Measurements from ENCODE around the gene ALPI. TPM values are rescaled to one million over a fixed set of nuclear protein-coding genes. Genes with fewer than 3 reads are reported as not detected.

The ALPI gene
- total RNA-seq, 1 donor from 2014 or later: not detected

DNA sequence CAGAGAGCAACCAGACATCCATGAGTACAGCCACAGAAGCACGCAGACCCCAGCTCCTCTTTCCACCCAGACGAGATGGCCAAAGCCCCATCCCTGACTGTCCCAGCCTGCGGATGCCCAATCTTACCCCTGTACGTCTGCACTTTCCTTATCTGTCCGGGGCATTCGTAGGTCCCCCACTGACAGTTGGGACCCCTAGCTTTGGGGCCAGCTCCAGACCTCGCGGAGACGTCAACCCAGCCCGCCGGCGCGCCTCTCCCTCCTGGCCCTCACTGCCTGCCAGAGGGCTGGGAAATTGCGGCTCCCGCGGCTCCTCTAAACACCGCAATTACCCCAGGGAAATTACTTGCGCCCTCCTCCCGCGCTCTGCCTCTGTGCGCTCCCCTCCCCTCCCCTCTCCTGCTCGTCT is 29.4 kb downstream of the ALPI start:
- DNase-seq (ENCODE audit: extremely low spot score in 2 of 2): no peak
- peaks cover 21% of the 10 kb centered on the region for H3K27me3 ChIP-seq
- no peak overlapping the region for H3K4me3 ChIP-seq

DNA sequence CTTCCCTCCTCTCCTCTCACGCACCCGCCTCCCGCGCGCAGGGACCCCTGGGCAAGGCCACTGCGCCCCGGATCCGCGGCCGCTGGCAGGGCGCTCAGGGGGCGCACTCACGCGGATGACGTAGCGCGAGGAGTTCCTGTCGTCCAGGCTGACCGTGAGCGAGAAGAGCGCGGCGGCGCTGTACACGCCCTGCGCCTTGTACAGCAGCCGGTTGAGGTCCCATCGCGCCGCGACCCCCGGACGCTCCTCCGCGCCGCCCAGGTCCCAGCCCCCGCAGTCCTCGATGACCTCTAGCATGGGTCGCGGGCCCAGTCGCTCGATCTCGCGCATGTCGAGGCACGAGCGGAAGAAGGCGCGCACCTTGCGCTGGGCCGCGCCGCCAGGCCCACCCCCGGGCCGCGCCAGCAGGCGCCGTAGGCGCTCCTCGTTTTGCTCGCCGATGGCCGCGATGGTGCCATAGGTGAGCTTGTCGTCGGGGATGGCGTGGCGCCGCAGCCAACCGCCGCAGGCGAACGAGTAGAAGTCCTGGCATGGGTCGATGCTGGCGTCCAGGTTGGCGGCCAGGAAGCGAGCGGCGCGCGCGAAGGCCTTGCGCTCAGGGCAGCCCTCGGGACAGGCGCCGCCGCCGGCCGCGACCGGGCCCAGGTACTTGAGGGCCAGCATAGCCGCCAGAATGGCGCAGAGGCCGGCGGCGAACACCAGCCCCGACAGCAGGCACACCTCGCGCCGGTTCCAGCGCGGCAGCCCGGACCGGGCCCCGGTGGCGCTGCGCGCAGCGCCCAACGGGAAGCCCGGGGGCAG is 30.0 kb downstream of the ALPI start:
- Histone ChIP-seq H3K4me3 (no peak overlapping the region), H3K27ac (no peak overlapping the region), H3K9me3 (no peaks in the 10 kb centered on the region), H3K36me3 (no peaks in the 10 kb centered on the region), H3K4me1 (peaks cover 10% of the 10 kb centered on the region), H3K27me3 (peaks cover 21% of the 10 kb centered on the region)
- DNase-seq (ENCODE audit: extremely low spot score in 2 of 2): no peak
- intact Hi-C loops (cut with DNase I): no loop called here
- TF ChIP-seq, protein P1, sequence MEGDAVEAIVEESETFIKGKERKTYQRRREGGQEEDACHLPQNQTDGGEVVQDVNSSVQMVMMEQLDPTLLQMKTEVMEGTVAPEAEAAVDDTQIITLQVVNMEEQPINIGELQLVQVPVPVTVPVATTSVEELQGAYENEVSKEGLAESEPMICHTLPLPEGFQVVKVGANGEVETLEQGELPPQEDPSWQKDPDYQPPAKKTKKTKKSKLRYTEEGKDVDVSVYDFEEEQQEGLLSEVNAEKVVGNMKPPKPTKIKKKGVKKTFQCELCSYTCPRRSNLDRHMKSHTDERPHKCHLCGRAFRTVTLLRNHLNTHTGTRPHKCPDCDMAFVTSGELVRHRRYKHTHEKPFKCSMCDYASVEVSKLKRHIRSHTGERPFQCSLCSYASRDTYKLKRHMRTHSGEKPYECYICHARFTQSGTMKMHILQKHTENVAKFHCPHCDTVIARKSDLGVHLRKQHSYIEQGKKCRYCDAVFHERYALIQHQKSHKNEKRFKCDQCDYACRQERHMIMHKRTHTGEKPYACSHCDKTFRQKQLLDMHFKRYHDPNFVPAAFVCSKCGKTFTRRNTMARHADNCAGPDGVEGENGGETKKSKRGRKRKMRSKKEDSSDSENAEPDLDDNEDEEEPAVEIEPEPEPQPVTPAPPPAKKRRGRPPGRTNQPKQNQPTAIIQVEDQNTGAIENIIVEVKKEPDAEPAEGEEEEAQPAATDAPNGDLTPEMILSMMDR (IDR thresholded peaks at IDR 0.05): no peak
- TF ChIP-seq POLR2A (IDR thresholded peaks at IDR 0.05) (no peak), POLR2AphosphoS5 (IDR thresholded peaks at IDR 0.05; ENCODE audit: insufficient read depth in 1 of 2, low read depth in 1 of 2) (no peak)

More for the DNA sequence above, 29.4 kb downstream of the ALPI start:
- Histone ChIP-seq H3K4me1 (peaks cover 10% of the 10 kb centered on the region), H3K27ac (no peak overlapping the region), H3K9me3 (no peaks in the 10 kb centered on the region), H3K36me3 (no peaks in the 10 kb centered on the region)
- intact Hi-C loops (cut with DNase I): no loop called here
- TF ChIP-seq, protein P1 (IDR thresholded peaks at IDR 0.05): no peak
- no peak for TF ChIP-seq POLR2AphosphoS5 (IDR thresholded peaks at IDR 0.05; ENCODE audit: insufficient read depth in 1 of 2, low read depth in 1 of 2)

DNA sequence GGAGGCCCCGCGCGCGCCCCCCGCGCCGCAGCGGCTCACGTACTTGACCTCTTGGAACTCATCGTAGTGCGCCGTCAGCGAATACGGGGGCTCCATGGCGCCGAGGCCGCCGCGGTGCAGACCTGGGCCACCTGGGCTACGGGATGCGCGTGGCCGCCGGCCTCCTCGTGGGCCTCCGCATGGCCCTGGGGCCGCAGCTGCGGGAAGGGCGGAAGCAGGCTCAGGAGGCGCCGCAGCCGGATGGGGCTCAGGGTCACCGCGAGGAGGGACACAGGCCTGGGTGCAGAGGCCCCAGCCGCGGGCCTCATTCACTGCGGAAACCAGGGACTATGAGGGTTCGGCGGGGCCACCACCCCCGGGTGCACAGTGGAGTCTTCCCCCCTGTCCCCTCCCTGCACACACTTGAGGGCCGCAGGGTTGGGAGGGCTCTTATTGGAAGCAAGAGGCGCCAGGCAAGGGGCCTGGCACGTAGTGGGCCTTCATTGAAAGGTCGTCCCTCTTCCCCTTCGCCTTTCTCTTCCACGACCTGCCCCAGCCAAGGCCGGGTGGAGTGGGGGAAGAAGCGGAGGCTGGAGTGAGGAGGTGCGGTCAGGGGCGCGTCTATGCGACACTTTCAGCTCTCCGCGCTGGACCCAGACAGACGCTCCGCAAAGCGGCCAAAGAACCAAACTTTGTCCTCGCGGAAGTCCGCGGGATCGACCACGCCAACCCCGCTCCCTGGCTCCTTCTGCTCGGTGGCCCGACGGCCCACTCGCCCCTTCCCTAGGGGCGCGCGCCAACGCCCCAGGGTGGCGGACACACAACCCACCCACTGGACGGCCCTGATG is 30.8 kb downstream of the ALPI start:
- H3K4me3 ChIP-seq: peak overlapping the region; percentile 20 to 26
- peaks cover 10% of the 10 kb centered on the region for H3K4me1 ChIP-seq
- DNase-seq (ENCODE audit: extremely low spot score in 2 of 2): no peak
- no peak for TF ChIP-seq POLR2AphosphoS5 (IDR thresholded peaks at IDR 0.05; ENCODE audit: insufficient read depth in 1 of 2, low read depth in 1 of 2)
- no peak for TF ChIP-seq POLR2A (IDR thresholded peaks at IDR 0.05)
- TF ChIP-seq, protein P1 (IDR thresholded peaks at IDR 0.05): no peak
- intact Hi-C loops (cut with DNase I): no loop called here
- H3K27me3 ChIP-seq: peaks cover 21% of the 10 kb centered on the region
- H3K27ac ChIP-seq: no peak overlapping the region
- no peaks in the 10 kb centered on the region for H3K36me3 ChIP-seq
- H3K9me3 ChIP-seq: no peaks in the 10 kb centered on the region

DNA sequence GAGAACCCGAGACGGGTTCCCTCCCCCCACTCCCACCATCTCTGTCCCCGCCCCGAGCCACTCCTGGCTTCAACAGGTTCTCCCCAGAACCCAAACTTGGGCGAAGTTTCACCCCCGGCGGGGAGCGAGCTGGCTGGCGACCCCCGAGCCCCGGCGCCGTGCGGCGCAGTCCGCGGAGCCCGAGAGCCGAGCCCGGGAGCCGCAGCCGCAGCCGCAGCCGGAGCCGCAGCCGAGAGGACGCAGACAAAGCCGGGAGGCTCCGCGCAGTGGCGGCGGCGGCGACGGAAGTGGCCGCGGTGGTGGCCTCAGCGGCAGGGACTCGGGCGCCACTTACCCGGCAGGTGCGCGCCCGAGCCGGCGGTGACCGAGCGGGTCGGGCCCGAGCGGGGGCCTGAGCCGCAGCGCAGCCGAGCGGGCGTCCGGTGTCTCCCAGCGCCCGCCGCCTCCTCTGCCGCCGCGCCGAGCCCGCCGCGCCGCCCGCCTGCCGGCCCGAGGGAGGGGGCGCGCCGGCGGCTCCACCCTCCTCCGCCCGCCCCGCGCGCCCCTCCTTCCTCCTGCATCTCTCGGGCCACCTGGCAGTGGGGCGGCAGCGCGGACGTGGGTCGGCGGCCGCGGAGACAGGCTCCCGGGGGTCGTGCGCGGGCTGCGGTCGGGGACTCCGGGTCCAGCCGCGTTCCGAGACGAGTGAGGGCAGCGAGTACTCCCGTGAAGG is 31.6 kb downstream of the ALPI start, which contains the start of gene ECEL1:
TSS of gene ECEL1 (minus strand) at position 450 of the 712 bp plus-strand sequence. CDS start 1,181 bp downstream, outside the sequence.
- no peaks in the 10 kb centered on the region for H3K9me3 ChIP-seq
- no peak for DNase-seq (ENCODE audit: extremely low spot score in 2 of 2)
- intact Hi-C loops (cut with DNase I): no loop called here
- H3K4me3 ChIP-seq: peak within 1 kb of the TSS; percentile 20 to 26
- H3K4me1 ChIP-seq: peaks cover 10% of the 10 kb centered on the region
- H3K27ac ChIP-seq: no peak within 1 kb of the TSS
- no peaks in the 10 kb centered on the region for H3K36me3 ChIP-seq
- TF ChIP-seq POLR2AphosphoS5 (IDR thresholded peaks at IDR 0.05; ENCODE audit: insufficient read depth in 1 of 2, low read depth in 1 of 2) (no peak), POLR2A (IDR thresholded peaks at IDR 0.05) (no peak)
- TF ChIP-seq, protein P1 (IDR thresholded peaks at IDR 0.05): no peak
- H3K27me3 ChIP-seq: peaks cover 21% of the 10 kb centered on the region
